ENCODE results near the gene CEACAM3.

Gene CEACAM3

DNA sequence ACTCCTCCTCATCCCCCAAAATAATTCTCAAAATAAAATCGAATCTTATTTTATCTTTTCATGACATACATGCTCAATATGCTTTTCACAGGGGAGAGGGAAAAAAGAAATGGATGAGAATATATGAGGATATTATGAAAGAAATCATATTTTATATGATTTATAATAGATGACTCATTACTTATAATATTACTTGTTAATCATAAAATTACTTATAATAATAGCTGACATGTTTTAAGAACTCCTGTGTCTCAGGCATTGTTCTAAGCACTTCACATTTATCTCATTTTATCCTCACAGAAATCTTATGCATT lies 3.0 kb upstream of the CEACAM3 start:
- no peak for ATAC-seq

DNA sequence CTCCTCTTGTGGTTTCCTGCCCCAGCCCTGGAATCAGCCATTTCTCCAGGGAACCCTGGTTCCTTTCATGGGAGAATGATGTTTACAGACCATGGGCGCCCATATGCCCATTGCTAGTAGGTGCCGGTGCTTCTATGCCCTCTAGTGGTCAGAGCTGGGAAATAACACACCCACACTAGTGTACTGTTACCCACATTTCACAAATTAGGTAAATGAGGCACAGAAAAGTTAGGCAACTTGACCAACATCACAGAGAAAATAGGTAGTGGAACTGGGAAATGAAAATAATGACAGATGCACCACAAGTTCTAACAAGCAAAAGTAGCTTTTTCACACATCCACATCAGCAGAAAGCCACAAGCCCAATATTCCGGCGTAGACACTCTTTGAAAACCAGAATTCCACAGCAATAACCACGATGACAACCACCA lies 1.3 kb upstream of the CEACAM3 start:
- peak; percentile 86 to 91 for ATAC-seq

DNA sequence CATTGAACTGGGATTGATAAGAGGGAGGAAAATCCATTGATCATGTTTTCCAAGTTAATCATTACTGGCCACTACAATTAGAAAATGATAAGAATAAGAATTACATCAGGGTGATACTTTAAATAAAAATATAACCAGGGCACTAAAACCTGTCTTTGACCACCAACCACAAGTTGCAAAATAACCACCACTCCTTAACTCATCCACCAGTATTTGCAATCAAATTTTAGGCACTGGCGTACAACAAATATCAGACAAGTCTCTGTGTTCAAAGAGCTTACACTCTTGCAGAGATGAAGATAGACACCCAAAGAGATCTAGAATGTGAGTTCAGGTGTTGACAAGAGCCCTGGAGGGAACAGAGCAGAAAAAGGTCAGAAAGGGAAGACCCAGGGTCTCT lies 514 bp downstream of the CEACAM3 start:
- no peak for ATAC-seq

- no peak for ATAC-seq
Observed at GRCh38 chr19:41799444-41800000, 3.1 kb downstream of the CEACAM3 start.

DNA sequence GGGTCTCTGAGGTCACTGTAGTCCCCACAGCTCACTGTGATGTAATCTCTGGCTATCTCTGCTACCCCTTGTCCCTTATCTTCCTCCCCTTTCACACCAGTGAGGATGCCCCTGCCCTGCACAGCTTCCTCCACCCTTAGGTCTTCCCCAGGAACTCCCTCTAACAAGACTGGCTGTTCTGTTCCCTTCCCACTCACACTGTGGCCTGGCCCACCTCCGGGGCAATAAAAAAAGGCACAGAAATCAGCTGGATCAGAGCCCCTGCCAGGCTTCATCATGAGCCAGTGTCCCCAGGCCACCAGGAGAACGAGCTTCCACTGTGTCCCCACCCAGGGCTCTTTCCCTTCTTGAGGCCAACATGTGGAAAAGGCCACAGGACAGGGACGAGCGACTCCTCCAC lies 4.6 kb downstream of the CEACAM3 start:
- ATAC-seq, result no peak

- peak; percentile 24 to 28 for ATAC-seq
Observed at GRCh38 chr19:41801792-41802211, 5.4 kb downstream of the CEACAM3 start.

DNA sequence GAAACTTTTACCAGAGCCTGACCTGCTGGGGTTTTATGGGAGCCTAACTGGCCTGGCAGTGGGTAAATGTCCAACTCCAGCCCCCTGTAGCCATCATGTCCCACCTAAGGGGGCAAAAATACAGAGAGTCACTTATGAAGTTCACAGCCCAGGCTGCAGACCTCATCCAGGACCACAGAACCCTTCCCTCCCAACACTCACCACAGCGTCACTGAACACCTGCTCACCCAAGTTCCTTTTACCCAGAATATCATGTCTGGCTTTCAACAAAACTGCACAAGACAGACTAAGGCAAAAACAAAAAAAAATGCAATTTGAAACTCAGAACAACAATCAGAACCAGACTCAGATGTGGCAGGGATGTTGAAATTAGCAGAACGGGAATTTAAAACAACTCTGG lies 6.4 kb downstream of the CEACAM3 start:
- ATAC-seq, result no peak

DNA sequence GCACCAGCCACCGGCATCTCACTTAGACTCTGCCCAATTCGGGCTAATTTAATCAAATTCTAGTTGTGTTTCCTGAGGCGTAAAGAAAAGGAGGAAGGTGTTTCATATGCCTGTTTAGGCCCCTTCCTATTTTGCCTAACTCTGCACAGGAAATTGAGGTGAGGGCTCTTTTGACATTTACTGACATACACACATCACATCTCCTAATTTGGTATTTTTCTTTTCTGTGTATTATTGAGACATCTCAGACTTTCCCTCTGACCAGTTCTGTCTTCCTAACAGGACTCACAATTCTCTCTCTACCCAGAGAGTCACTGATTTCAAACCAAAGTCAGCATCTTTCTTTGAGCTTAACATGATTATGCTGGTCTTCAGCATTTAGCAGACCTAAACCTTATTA lies 7.9 kb downstream of the CEACAM3 start:
- ATAC-seq, result no peak

GRCh38 chr19:41807176-41807575 lies 10.8 kb downstream of the CEACAM3 start:
- ATAC-seq, result no peak

DNA sequence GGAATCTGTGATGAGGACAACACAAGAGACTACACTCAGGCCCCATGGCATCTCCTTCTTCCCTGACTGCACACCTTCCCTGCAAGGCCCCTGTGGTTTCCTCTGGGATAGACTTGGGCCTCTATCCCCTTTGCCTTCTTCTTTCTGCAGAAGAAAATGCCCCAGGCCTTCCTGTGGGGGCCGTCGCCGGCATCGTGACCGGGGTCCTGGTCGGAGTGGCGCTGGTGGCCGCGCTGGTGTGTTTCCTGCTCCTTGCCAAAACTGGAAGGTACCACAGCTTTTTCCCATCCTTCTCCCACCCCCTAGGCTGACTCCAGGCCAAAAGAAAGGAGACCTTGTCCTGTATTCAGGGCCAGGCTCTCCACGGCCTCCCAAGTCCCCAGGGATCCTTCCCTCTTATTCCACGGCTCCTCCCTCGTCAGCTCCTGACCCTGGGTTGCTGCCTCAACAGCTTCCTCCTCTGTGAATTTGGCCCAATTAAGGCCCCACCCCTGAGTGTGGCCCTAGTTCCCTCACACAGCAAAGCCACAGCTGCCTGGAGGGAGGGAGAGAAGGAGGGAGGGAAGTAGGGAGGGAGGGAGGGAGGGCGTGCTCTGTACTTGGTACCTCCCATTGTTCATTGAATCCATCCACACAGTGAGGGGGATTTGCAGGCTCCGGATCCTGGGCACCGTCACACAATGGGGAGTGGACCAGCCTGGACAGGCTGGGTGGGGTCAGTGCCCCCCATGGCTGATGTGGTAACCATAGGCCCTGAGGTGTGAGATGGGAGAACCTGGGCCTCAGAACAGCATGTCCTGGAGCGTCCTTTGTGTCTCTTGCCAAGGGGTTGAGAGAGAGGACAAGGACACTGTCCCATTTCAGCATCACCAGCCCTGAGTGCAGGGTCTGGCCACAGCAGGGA lies 12.5 kb downstream of the CEACAM3 start:
- ATAC-seq, result no peak

- ATAC-seq, result no peak
Observed at GRCh38 chr19:41810301-41810700, 13.9 kb downstream of the CEACAM3 start.

- ATAC-seq, result peak in 1 of 2 donors; percentile 27
Observed at GRCh38 chr19:41811036-41811435, 14.6 kb downstream of the CEACAM3 start.

- ATAC-seq, result no peak
Observed at GRCh38 chr19:41811981-41812380, 15.6 kb downstream of the CEACAM3 start.

- ATAC-seq, result no peak
Observed at GRCh38 chr19:41813911-41814310, 17.5 kb downstream of the CEACAM3 start.

DNA sequence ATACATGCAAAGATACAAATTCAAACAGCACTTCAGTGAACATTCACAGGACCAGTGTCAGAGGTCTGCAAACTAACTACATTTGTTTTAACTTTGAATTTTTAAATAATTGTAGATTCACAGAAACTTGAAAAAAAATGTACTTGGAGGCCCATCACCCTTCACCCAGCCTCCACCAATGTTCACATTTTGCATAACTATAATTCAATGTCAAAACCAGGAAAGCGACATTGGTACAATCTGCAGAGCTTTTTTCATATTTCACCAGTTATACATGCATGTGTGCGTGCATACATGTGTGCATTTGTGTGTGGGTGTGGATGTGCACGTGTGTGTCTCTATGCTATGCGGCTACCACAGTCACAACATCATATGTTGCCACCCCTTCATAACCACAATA lies 18.9 kb downstream of the CEACAM3 start:
- ATAC-seq, result no peak

GRCh38 chr19:41816761-41817160 lies 20.4 kb downstream of the CEACAM3 start:
- ATAC-seq, result no peak

DNA sequence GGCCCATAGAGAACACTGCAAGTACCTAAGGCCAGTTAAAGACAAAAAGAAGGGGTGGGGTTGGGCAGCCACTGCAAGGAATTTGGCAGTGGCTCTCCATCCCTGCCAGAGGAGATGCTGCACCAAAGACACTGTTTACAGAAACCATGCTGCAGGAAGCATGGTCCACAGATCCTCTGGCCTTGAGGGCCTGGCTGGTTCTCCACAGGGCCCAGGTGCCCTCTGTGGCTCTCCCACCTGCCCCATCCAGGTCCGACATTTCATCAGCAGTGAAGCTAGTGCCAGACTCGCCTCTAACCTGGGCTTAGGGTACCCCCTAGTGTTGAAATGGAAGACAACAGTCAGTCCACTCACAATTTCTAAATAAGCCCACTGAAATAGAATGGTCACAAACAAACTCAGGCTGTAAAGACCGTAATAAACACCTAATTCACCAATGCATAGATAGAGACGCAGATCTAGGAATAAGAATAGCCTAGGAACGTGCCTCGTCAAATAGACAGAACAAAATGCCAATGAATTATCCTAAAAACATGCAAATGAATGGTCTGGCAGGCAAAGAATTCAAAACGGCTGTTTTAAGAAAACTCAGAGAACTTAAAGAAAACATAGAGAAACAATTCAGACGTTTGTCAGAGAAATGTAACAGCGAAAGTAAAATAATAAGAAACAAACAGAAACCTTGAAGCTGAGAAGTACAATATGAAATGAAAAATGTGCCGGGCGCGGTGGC lies 24.8 kb downstream of the CEACAM3 start:
- ATAC-seq, result peak; percentile 62 to 73

DNA sequence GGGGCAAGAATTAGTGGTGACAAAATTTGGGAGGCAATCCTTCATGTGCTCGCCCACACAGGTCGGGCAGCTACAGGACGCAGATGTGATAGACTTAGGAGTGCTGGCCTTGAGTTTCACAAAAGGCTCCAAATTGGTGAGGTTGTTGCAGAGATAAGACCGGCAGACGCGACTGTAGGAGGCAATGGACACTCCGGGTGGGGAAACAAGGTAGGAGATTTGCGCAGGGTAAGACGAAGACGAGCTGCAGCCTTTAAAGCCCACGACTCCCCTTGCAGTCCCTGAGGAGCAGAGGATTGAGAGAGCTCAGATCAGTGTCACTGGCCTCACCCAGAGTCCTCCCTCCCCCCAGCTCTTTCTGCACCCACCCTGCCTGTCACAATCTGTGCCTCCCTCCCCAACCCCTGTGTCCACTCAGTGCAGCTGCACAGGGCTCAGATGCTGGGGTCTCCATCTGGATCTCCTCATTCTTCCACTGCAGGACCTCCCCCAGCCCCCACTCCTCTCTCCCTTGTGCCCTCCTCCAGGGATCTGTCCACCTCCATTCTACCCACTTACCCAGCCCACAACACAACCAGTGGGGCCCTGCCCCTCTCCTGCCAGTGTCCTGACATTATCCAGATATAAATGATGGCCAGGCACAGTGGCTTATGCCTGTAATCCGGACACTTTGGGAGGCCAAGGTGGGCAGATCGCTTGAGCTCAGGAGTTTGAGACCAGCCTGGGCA lies 41.8 kb downstream of the CEACAM3 start:
- no peak for ATAC-seq

- no peak for ATAC-seq
Observed at GRCh38 chr19:41839211-41839610, 42.8 kb downstream of the CEACAM3 start.

DNA sequence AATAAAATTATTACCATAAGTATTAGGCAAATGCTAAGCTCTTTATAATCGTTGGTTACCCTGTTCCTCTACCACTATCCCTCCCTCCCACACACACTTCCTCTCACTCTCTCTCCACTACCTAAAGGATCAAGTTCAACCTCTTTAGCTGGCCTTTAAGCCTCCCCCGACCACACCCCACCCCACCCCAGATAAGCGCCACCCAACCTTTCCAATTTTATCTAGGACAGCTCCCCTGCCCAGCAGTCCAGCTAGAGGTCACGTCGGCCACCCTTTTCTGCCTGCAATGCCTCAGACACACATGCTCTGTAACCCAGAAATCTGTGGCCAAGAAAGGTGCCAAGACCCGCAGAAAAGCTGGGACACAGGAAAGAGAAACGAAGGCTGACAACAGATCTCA lies 47.0 kb downstream of the CEACAM3 start:
- no peak for ATAC-seq

DNA sequence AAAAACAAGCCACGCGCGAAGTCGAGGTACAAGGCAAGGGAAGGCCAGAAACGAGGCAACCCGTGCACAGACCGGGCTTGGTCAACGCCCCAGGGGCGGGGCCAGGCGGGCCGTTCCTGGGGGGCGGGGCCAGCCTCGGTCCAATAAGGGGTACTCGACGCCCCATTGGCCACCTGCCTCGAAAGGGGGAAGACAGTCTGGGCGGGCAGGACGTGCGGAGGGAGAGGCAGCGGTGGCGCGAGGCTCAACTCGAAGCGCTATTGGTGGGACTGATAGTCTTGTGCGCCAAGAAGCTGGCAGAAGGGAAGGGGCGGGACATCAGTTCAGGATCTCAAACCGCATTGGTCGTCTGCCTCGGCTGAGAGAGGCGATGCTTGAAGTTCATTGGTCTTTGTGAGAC lies 48.2 kb downstream of the CEACAM3 start, which contains the start of gene LYPD4:
TSS of gene LYPD4 (minus strand) at position 83 of the 400 bp plus-strand sequence. CDS start 5,398 bp downstream, outside the sequence.
- ATAC-seq, result no peak

DNA sequence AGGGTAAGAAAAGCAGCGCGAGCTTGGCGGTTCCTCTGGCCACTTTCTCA lies 48.4 kb downstream of the CEACAM3 start, which contains the start of gene DMRTC2:
TSS of gene DMRTC2 (plus strand) at position 42 of the 50 bp plus-strand sequence. CDS start 2,387 bp downstream, outside the sequence.
- ATAC-seq, result no peak

- ATAC-seq, result no peak
Observed at GRCh38 chr19:41845051-41845590, 48.7 kb downstream of the CEACAM3 start.

All from activated CD4-positive, CD25-positive, alpha-beta regulatory T cell treated with anti-CD3 and anti-CD28 coated beads, Interleukin-2, amount 50 U/mL, for 24 hours (primary cell).